Right lobe of liver (tissue), 6 donors: ENCODE data around the gene RBM44. TPM values are rescaled to one million over a fixed set of nuclear protein-coding genes. Genes with fewer than 3 reads are reported as not detected.

Experiments used
- ATAC-seq, 4 donors: fragments of 200-7000 bp; cut with Tn5 transposase; one replicate each; pipeline ENCODE4 v1.9.1; 2020; ENCODE audit warnings: mild to moderate bottlenecking in 4 of 4, moderate library complexity in 4 of 4
- DNase-seq, 3 donors: peaks; one replicate each; pipeline ENCODE4 v3.0.0-alpha.2; 2020
- H3K27ac ChIP-seq, 3 donors: fragments of 200-600 bp; one replicate each; pipeline ENCODE4 v1.8.0; 2022
- H3K27me3 ChIP-seq, 2 donors: fragments of 200-600 bp; one replicate each; pipeline ENCODE4 v1.8.0; 2022
- H3K36me3 ChIP-seq, 4 donors: fragments of 200-600 bp; sonication (generic) in 1 of 4; one replicate each; pipeline versions ENCODE4 v1.5.1 to v1.8.0; 2017 to 2022; ENCODE audit warnings: control low read depth in 1 of 4
- H3K4me1 ChIP-seq, 4 donors: fragments of 200-600 bp; sonication (generic) in 1 of 4; one replicate each; pipeline versions ENCODE4 v1.5.1 to v1.8.0; 2017 to 2022; ENCODE audit warnings: control low read depth in 1 of 4
- H3K4me3 ChIP-seq, 3 donors: fragments of 200-600 bp; one replicate each; pipeline ENCODE4 v1.8.0; 2022
- H3K9me3 ChIP-seq, 4 donors: fragments of 200-600 bp; sonication (generic) in 1 of 4; one replicate each; pipeline versions ENCODE4 v1.5.1 to v1.8.0; 2017 to 2022; ENCODE audit warnings: control low read depth in 1 of 4
- POLR2A ChIP-seq: fragments of 450-650 bp; IDR thresholded peaks from one replicate; pipeline ENCODE4 v1.6.1; 2017; ENCODE audit warnings: antibody characterized with exemption, mild to moderate bottlenecking
- whole genome bisulfite sequencing: methylation state at CpG from one replicate; pipeline ENCODE4 v1.1.6; 2018; ENCODE audit warnings: low coverage, low lambda C conversion rate; ENCODE audit not compliant: insufficient coverage; ENCODE audit errors: missing lambda C conversion rate; 5-methylcytosine and 5-hydroxymethylcytosine counted together
- intact Hi-C, 2 donors: fragments of 100-400 bp; cut with DNase I; formaldehyde crosslinking; loops; one replicate each; pipeline versions ENCODE4 v1.11.2 to v1.14.1; 2022
- total RNA-seq, 6 experiments: library from RNA; depleted of rRNA in 2 of 6; stranded (reverse); fragments of >200 nt in 2 of 6; fragmentation: NEBNext Ultra II Directional in 3 of 6; extraction: Animal tissue kit (Norgen Biotek cat#: 25700) in 3 of 6; gene quantifications; one replicate each; pipeline versions ENCODE4 v1.1.0 to v1.2.4, GENCODE V29; 2016 to 2023
- TF ChIP-seq, protein P1 (sequence below), 4 donors: fragments of 200-600 bp in 3 of 4; fragments of 450-650 bp in 1 of 4; IDR thresholded peaks; one replicate each; pipeline versions ENCODE4 v1.5.1 to v1.8.0; 2016 to 2022; ENCODE audit warnings: antibody characterized with exemption in 4 of 4, mild to moderate bottlenecking in 2 of 4
- donor health status: DM: no; HTN: yes; CAD: no.
- donor health status: DM: no; HTN: no; CAD: no.
- donor health status: DM: no; HTN: no; CAD: no.
- donor health status: DM: no; HTN: yes; CAD: no.
- donor health status: DM: no; HTN: yes; CAD: no.

Gene RBM44
- total RNA-seq, 6 experiments from 2014 or later: 0.07 to 0.92 (median 0.20) TPM

DNA sequence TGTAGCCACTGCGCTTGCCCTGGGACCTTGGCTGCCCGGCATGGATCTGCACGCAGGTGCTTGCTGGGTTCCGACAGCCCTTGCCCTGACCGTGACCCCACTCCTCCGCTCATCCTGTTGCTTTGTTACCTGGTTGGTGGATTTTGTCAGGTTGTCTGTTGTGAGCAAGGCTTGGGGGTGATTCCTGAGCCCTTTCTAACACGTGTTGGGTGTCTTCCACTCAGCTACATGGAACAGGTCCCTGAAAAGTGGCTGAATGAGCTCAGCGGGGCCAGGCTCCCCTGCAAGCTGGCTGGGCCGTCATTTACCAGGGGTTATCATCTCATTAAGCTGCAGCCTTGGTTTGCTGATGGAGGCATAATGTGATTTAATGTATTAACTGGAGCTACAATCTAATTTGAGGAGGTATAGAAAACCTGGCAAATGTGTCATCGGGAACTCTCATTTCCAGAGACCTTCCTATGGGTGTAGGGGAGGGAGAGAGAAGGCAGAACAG, 85.4 kb downstream of the RBM44 start:
- no peaks in the 10 kb centered on the region for H3K27me3 ChIP-seq
- H3K36me3 ChIP-seq: no peaks in the 10 kb centered on the region
- intact Hi-C loops: no loop called here
- no peaks in the 10 kb centered on the region for H3K9me3 ChIP-seq
- no peak for ATAC-seq
- no peak for TF ChIP-seq POLR2A
- TF ChIP-seq, protein P1, sequence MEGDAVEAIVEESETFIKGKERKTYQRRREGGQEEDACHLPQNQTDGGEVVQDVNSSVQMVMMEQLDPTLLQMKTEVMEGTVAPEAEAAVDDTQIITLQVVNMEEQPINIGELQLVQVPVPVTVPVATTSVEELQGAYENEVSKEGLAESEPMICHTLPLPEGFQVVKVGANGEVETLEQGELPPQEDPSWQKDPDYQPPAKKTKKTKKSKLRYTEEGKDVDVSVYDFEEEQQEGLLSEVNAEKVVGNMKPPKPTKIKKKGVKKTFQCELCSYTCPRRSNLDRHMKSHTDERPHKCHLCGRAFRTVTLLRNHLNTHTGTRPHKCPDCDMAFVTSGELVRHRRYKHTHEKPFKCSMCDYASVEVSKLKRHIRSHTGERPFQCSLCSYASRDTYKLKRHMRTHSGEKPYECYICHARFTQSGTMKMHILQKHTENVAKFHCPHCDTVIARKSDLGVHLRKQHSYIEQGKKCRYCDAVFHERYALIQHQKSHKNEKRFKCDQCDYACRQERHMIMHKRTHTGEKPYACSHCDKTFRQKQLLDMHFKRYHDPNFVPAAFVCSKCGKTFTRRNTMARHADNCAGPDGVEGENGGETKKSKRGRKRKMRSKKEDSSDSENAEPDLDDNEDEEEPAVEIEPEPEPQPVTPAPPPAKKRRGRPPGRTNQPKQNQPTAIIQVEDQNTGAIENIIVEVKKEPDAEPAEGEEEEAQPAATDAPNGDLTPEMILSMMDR (IDR thresholded peaks at IDR 0.05): no peak
- 91% methylated on average over 9 of the region's 10 CpGs for whole genome bisulfite sequencing
- H3K27ac ChIP-seq: no peak overlapping the region
- H3K4me3 ChIP-seq: no peak overlapping the region
- peaks cover 0 to 8% (median 4%) of the 10 kb centered on the region in 4 donors for H3K4me1 ChIP-seq
- DNase-seq: peak in 1 of 3 donors; percentile 33

DNA sequence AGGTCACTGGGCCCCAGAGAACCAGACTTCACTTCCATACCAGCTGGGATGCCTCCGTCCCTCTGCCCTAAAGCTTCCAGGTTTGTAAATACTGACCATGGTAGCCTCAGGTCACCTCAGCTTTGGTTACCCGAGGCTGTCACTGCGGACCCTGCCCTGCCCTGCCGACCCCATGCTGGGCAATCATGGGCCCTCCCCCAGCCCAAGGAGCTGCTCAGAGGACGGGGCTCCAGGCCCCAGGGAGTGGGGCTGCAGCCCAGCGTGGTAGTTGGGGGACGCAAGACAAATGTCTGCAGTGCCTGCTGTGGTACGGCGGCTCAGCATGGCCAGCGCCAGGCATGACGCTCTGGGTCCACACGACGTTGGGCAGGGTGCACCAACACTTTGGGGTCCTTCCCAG, 86.1 kb downstream of the RBM44 start:
- H3K27ac ChIP-seq: no peak overlapping the region
- H3K4me3 ChIP-seq: no peak overlapping the region
- no peaks in the 10 kb centered on the region for H3K9me3 ChIP-seq
- intact Hi-C loops: no loop called here
- ATAC-seq (no peak), DNase-seq (peak in 1 of 3 donors; percentile 46)
- H3K27me3 ChIP-seq: no peaks in the 10 kb centered on the region
- no peak for TF ChIP-seq POLR2A
- TF ChIP-seq, protein P1 (IDR thresholded peaks at IDR 0.05): no peak
- WGBS: no CpG with 5 or more reads among the region's 13 CpGs
- H3K4me1 ChIP-seq: peaks cover 0 to 8% (median 4%) of the 10 kb centered on the region in 4 donors
- H3K36me3 ChIP-seq: no peaks in the 10 kb centered on the region

- peaks cover 0 to 8% (median 4%) of the 10 kb centered on the region in 4 donors for H3K4me1 ChIP-seq
- DNase-seq (peak in 1 of 3 donors; percentile 49), ATAC-seq (no peak)
- no peaks in the 10 kb centered on the region for H3K27me3 ChIP-seq
- no peak overlapping the region for H3K4me3 ChIP-seq
- H3K27ac ChIP-seq: peak overlapping the region in 1 of 3 donors; percentile 9
- WGBS: 40% methylated on average over 1 of the region's 27 CpGs
- H3K36me3 ChIP-seq: no peaks in the 10 kb centered on the region
- H3K9me3 ChIP-seq: no peaks in the 10 kb centered on the region
- TF ChIP-seq, protein P1 (IDR thresholded peaks at IDR 0.05): no peak
- intact Hi-C loops: no loop called here
These were observed 86.7 kb downstream of the RBM44 start for GRCh38 chr2:237885111-237885930.

- H3K4me3 ChIP-seq: no peak overlapping the region
- DNase-seq (peak in 1 of 3 donors; percentile 53), ATAC-seq (peak; percentile 3 to 13 (median 10))
- intact Hi-C loops: no loop called here
- H3K27me3 ChIP-seq: no peaks in the 10 kb centered on the region
- no peak for TF ChIP-seq POLR2A
- TF ChIP-seq, protein P1 (IDR thresholded peaks at IDR 0.05): no peak
- no peaks in the 10 kb centered on the region for H3K36me3 ChIP-seq
- peaks cover 0 to 8% (median 4%) of the 10 kb centered on the region in 4 donors for H3K4me1 ChIP-seq
- WGBS: 53% methylated on average over 2 of the region's 26 CpGs
- no peaks in the 10 kb centered on the region for H3K9me3 ChIP-seq
- peak overlapping the region in 2 of 3 donors; percentile 1 to 9 for H3K27ac ChIP-seq
These were observed 87.5 kb downstream of the RBM44 start for GRCh38 chr2:237885931-237886684.
